Measurements from ENCODE around the gene IGFBP6. TPM values are rescaled to one million over a fixed set of nuclear protein-coding genes. Genes with fewer than 3 reads are reported as not detected.

The IGFBP6 gene
- total and polyA plus RNA-seq, 9 of the 15 experiments (the other 6 are each of a cell fraction or from before 2014, with no cell fraction given): 0.15 to 1.4 (median 0.54) TPM

DNA sequence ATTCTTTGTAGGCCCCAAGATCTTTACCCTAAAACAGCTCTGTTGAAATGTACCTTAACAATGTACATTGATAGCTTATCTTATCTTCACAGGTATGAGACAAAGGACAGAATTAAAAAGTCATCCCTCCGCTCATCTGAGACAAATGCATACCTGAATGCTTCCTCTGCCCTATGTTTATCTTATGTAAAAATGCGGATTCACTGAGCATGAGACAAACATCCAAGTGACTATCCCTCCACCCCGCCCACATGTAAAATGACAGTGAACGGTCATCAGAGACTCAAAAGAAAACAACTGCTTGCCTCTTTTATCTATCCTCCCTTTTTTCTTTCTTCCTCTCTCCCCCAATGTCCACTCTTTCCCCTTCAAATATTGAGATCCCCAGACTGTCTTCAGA, 45.9 kb downstream of the IGFBP6 start (continued):
- TF ChIP-seq, protein P1, sequence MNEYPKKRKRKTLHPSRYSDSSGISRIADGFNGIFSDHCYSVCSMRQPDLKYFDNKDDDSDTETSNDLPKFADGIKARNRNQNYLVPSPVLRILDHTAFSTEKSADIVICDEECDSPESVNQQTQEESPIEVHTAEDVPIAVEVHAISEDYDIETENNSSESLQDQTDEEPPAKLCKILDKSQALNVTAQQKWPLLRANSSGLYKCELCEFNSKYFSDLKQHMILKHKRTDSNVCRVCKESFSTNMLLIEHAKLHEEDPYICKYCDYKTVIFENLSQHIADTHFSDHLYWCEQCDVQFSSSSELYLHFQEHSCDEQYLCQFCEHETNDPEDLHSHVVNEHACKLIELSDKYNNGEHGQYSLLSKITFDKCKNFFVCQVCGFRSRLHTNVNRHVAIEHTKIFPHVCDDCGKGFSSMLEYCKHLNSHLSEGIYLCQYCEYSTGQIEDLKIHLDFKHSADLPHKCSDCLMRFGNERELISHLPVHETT (CRISPR knock-in tag; conservative IDR thresholded peaks at IDR 0.05 in 1 of 2, IDR thresholded peaks at IDR 0.05 in 1 of 2): no peak
- TF ChIP-seq SUPT5H (IDR thresholded peaks at IDR 0.05) (no peak), GABPB1 (CRISPR knock-in tag; IDR thresholded peaks at IDR 0.05) (no peak), HDAC1 (IDR thresholded peaks at IDR 0.05) (peak in 1 of 2 experiments; percentile 44; a peak in 1 of 4 replicates), GATAD2A (IDR thresholded peaks at IDR 0.05) (no peak), ZNF282 (CRISPR knock-in tag; IDR thresholded peaks at IDR 0.05) (no peak)
- TF ChIP-seq, protein P2, sequence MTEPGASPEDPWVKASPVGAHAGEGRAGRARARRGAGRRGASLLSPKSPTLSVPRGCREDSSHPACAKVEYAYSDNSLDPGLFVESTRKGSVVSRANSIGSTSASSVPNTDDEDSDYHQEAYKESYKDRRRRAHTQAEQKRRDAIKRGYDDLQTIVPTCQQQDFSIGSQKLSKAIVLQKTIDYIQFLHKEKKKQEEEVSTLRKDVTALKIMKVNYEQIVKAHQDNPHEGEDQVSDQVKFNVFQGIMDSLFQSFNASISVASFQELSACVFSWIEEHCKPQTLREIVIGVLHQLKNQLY (CRISPR knock-in tag; conservative IDR thresholded peaks at IDR 0.05): no peak
- TF ChIP-seq, protein P3, sequence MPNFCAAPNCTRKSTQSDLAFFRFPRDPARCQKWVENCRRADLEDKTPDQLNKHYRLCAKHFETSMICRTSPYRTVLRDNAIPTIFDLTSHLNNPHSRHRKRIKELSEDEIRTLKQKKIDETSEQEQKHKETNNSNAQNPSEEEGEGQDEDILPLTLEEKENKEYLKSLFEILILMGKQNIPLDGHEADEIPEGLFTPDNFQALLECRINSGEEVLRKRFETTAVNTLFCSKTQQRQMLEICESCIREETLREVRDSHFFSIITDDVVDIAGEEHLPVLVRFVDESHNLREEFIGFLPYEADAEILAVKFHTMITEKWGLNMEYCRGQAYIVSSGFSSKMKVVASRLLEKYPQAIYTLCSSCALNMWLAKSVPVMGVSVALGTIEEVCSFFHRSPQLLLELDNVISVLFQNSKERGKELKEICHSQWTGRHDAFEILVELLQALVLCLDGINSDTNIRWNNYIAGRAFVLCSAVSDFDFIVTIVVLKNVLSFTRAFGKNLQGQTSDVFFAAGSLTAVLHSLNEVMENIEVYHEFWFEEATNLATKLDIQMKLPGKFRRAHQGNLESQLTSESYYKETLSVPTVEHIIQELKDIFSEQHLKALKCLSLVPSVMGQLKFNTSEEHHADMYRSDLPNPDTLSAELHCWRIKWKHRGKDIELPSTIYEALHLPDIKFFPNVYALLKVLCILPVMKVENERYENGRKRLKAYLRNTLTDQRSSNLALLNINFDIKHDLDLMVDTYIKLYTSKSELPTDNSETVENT (CRISPR knock-in tag; IDR thresholded peaks at IDR 0.05): no peak
- TF ChIP-seq, protein P4, sequence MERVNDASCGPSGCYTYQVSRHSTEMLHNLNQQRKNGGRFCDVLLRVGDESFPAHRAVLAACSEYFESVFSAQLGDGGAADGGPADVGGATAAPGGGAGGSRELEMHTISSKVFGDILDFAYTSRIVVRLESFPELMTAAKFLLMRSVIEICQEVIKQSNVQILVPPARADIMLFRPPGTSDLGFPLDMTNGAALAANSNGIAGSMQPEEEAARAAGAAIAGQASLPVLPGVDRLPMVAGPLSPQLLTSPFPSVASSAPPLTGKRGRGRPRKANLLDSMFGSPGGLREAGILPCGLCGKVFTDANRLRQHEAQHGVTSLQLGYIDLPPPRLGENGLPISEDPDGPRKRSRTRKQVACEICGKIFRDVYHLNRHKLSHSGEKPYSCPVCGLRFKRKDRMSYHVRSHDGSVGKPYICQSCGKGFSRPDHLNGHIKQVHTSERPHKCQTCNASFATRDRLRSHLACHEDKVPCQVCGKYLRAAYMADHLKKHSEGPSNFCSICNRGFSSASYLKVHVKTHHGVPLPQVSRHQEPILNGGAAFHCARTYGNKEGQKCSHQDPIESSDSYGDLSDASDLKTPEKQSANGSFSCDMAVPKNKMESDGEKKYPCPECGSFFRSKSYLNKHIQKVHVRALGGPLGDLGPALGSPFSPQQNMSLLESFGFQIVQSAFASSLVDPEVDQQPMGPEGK (CRISPR knock-in tag; IDR thresholded peaks at IDR 0.05; ENCODE audit: borderline replicate concordance): no peak
- TF ChIP-seq, protein P5, sequence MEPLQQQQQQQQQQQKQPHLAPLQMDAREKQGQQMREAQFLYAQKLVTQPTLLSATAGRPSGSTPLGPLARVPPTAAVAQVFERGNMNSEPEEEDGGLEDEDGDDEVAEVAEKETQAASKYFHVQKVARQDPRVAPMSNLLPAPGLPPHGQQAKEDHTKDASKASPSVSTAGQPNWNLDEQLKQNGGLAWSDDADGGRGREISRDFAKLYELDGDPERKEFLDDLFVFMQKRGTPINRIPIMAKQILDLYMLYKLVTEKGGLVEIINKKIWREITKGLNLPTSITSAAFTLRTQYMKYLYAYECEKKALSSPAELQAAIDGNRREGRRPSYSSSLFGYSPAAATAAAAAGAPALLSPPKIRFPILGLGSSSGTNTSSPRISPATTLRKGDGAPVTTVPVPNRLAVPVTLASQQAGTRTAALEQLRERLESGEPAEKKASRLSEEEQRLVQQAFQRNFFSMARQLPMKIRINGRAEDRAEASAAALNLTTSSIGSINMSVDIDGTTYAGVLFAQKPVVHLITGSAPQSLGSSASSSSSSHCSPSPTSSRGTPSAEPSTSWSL (CRISPR knock-in tag; IDR thresholded peaks at IDR 0.05; ENCODE audit: borderline replicate concordance): no peak
- TF ChIP-seq, protein P6, sequence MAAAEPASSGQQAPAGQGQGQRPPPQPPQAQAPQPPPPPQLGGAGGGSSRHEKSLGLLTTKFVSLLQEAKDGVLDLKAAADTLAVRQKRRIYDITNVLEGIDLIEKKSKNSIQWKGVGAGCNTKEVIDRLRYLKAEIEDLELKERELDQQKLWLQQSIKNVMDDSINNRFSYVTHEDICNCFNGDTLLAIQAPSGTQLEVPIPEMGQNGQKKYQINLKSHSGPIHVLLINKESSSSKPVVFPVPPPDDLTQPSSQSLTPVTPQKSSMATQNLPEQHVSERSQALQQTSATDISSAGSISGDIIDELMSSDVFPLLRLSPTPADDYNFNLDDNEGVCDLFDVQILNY (CRISPR knock-in tag; IDR thresholded peaks at IDR 0.05): no peak
- TF ChIP-seq, protein P7, sequence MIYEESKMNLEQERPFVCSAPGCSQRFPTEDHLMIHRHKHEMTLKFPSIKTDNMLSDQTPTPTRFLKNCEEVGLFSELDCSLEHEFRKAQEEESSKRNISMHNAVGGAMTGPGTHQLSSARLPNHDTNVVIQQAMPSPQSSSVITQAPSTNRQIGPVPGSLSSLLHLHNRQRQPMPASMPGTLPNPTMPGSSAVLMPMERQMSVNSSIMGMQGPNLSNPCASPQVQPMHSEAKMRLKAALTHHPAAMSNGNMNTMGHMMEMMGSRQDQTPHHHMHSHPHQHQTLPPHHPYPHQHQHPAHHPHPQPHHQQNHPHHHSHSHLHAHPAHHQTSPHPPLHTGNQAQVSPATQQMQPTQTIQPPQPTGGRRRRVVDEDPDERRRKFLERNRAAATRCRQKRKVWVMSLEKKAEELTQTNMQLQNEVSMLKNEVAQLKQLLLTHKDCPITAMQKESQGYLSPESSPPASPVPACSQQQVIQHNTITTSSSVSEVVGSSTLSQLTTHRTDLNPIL (CRISPR knock-in tag; IDR thresholded peaks at IDR 0.05): no peak
- TF ChIP-seq, protein P8, sequence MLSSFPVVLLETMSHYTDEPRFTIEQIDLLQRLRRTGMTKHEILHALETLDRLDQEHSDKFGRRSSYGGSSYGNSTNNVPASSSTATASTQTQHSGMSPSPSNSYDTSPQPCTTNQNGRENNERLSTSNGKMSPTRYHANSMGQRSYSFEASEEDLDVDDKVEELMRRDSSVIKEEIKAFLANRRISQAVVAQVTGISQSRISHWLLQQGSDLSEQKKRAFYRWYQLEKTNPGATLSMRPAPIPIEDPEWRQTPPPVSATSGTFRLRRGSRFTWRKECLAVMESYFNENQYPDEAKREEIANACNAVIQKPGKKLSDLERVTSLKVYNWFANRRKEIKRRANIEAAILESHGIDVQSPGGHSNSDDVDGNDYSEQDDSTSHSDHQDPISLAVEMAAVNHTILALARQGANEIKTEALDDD (IDR thresholded peaks at IDR 0.05): no peak
